NCI-H187 treated with DMSO at 0.1 percent for 48 hours (cell line): ENCODE results near the gene COG5.

Experiments used
- DNase-seq: peaks from one replicate; lab custom pipeline; 2025; lab: John Stamatoyannopoulos, UW

Gene COG5

DNA sequence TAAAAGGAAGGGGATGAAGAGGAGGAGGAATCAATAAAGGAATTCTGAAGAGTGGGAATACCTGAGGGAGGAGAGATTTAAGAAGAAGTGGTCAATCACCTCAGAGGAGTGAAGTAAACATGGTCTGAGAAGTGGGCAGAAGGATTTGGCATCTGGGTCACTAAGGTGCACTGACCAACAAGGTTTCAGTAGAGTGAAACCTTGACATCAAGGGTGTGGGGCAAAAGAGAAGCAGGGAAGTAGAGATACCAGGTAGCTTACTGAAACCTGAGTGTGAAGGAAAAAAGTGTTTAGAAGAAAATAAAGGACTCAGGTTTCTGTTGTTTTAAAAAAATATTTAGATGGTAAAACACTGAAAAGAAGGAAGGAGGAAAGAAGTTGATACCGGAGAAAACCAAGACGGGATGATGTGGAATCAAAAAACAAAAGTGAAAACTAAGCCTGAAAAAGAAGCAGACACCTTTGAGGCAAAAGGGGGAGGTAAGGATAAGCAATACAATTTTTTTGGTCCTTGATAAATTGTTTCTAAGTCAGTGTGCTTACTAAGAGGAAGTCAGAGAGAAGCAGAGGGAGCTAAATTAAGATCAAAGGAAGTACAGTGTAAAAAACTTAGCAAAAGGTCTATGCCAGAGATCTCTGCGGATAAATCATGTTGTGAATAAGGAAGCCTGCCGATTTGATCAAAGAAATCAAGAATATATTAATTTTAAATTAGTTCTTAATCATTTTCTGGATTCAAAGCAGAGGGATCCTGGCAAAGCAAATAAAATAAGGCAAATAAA lies 231.0 kb downstream of the COG5 start:
- no peak for DNase-seq

DNA sequence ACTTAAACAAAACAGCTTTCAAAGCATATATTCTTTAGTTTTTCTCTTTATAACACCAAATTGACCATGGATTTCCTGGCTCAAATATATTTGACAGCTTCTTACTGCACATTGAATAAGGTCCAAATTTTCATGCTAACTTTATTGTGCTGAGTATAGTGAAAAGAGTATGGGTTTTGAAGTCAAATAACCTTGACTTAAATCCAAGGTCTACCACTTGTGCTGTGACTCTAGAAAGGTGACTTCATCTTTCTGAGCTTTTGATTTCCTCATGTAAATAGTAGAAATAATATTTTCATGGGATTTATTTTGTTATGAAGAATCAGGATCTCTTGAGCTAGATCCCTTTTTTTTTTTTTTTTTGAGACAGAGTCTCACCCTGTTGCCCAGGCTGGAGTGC lies 233.2 kb downstream of the COG5 start:
- DNase-seq = no peak

DNA sequence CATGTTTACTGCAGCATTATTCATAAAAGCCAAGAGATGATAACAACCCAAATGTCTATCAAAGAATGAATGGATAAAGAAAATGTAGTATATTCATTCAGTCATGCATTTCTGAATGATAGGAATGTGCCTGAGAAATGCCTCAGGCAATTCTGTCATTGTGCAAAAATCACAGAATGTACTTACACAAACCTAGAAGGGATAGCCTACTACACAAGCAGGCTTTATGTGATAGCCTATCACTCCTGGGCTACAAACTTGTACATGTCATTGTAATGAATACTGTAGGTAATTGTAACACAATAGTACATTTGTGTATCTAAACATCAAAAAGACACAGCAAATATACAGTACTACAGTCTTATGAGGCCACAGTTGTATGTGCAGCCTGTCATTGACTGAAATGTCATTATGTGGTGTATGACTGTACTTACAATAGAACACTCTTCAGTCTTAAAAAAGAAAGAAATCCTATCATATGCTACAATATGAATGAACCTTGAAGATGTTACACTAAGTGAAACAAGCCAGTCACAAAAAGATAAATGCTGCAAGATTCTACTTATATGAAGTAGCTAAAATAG lies 235.6 kb downstream of the COG5 start:
- no peak for DNase-seq

DNA sequence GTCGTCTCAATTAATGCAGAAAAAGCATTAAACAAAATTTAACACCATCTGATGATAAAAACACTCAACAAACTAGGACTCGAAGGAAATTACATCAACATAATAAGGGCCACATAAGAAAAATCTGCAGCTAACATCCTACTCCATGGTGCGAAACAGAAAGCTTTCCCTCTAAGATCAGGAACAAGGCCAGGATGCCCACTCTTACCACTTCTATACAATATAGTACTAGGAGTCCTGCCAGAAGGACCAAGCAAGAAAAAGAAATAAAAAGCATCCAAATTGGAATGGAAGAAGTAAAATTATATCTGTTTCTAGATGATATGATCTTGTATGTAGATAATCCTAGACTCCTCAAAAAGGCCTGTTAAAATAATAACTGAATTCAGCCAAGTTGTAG lies 237.7 kb downstream of the COG5 start:
- DNase-seq = no peak

DNA sequence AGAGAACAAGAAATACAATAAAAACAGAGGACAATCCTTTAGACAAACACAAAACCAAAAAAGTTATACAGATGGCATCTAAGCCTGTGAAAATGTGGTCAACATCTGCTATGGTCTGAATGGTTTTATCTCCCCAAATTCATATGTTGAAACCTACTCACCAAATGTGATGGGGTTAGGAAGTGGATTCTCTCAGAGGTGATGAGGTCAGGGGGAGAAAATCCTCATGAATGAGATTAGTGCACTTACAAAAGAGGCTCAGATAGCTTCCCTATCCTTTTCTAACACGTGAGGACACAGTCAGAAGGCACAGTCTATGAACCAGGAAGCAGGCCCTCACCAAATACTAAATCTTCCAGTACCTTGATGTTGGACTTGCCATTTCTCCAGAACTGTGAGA lies 241.7 kb downstream of the COG5 start:
- no peak for DNase-seq

DNA sequence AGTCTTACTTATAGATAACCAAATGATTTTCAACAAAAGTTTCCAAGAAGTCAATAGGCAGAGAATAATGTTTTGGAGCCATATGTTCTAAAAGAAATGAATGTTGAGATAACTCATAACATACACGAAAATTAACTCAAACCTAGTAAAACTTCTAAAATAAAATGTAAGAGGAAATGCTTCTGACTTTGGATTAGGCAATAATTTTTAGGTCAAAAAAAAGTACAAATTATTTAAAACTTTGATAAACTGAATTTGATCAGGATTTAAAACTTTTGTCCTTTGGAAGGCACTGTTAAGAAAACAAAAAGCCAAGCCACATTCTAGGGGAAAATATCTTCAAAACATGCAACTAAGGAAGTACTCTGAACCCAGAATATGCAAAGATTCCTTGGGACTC lies 242.1 kb downstream of the COG5 start:
- DNase-seq = no peak

DNA sequence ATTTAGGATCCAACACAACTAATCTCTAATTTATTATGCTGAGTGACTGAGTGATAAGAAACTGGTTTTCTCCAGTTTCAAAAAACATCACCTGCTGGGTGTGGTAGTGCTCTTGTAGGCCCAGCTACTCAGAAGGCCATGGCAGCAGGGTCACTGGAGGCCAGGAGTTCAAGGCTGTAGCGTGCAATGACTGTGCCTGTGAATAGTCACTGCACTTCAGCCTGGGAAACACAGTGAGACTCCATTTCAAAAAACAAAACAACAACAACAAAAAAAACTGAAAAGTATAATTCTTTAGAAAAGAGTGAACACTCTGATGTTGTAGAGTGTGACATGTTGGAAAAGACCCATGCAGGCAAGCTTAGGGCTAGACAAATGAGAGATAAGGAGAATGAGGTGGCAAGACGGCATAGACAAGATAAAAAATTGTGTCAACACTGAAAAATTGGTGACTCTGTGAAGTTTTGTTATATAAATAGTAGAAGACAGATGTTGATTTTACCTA lies 243.9 kb downstream of the COG5 start:
- DNase-seq = no peak

DNA sequence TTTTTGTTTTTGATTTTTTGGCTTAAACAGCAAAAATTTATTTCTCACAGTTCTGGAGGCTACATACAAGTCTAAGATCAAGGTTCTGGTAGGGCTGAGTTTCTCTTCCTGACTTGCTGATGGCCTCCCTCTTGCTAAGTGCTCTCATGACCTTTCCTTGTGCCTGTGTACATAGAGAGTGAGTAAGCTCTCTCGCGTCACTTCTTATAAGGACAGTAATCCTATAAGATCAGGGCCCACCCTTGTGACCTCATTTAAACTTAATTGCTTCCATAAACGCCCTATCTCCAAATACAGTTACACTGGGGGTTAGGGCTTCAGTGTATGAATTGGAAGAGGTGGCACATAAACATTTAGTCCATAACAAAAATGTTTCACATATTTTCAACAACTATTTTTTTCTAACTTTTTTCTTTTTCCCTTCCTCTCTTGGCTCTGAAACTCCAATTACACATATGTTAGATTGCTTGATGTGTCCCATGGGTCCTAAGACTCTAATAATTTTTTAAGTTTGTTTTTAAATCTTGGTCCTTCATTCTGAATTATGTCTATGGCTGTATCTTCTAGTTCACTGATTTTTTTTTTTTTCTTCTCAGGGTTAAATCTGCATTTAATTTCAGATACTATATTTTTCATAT lies 245.1 kb downstream of the COG5 start:
- no peak for DNase-seq

DNA sequence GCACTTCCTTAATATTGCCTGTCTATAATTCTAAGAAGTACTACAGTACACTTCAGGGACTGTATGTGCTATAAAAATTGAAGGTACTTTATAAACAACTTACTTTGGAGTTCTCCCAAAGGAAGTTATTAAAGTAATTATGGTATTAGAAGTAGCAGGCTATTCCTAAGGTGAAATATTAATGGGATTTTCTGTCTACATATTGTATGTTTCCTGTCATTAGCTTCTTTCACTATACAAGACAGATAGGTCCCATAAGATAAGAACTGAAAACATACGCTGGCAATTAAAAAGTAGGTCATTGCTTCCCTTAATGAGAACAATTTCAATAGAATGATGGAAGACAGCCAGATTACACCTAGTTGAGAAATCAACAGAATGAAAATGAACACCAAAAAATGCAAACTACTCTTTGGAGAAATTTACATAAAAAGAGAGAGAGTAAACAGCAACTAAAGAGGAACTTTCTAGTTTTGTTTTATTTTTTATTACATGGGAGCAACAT lies 248.0 kb downstream of the COG5 start:
- no peak for DNase-seq

DNA sequence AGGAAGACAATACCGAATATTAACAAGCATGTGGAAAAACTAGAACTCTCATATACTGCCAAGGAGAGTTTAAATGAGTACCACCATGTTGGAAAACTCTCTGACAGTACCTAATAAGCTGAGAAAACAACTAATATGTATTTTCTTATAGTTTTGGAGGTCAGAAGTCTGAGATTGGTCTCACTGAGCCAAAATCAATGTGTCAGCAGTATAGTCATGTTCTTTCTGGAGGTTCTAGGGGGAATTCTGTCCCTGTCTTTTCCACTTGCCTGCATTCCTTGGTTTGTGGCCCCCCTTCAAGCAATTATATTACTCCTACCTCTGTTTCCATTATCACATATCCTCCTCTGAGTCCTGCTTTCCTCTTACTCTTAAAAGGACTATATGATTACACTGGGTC lies 250.4 kb downstream of the COG5 start:
- DNase-seq = no peak

DNA sequence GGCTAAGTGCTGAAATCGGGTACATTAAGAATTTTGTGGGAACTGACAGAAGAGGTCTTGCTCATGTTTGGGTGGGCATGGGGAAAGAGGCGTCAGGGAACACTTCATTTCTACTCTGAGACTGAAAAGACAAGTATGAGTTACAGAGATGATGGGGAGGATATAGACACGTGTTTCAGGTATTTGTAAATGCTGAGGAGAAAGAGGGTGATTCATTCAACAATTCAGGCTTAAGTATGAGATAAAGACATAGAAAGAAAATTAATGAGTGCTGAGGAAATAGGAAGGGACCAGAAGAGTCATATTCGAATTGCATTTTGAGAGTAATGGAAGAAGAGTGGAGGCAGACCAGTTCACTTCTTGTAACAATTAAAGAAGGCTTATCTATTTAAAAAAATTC lies 251.3 kb downstream of the COG5 start:
- no peak for DNase-seq

DNA sequence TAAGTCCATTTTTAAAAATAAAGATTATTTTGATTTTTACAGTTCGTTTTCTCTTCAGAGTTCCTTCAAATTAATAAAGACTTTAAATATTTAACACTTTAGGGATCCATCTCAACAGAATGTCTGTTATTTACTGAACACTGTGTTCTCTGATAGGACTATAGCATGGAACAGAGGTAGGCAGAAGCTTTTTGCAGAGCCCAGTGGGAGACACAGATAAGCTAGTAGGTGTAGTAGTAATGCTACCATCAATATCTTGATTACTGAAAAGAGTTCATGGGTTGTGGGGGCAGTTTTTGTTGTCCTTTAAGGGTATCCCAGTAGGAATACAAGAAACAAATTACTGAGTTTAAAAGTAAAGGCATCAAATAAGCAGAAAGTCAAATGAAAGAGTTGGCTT lies 254.4 kb downstream of the COG5 start:
- DNase-seq = no peak

DNA sequence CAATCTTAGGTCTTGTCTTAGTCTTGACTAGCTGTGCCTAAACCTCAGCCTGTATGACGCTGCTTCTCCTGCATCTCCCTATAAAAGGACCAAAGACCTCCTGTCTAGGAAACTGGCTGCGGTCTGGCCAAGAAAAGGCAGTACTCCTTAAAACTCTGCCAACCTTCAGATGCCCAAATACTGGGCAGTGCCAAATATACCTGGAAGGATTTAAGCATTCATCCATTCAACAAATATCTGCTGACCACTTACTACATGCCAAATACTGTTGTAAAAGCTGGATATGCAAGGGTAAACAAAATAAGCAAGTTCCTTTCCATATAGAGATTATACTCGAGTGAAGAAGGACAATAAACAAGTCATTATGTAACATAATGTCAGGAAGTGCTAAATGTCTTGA lies 259.1 kb downstream of the COG5 start:
- no peak for DNase-seq

DNA sequence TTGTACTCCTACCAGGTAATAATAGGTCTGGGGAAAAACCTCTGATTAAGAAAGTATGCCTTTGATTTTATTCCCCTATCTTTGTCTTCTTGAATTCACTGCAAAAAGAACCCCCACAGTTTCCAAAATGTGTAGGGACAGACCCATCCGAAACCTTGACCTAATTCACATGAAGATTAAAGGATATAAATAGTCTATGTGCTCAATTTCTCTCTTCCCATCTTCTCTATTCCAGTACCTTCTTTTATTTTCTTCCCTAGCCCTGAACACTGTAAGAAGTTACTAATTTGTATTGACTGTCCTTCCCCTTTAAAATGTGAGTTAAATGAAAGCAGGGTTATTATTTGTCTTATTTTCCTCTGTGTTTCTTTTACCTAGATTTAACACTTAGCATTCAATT lies 259.7 kb downstream of the COG5 start:
- no peak for DNase-seq

DNA sequence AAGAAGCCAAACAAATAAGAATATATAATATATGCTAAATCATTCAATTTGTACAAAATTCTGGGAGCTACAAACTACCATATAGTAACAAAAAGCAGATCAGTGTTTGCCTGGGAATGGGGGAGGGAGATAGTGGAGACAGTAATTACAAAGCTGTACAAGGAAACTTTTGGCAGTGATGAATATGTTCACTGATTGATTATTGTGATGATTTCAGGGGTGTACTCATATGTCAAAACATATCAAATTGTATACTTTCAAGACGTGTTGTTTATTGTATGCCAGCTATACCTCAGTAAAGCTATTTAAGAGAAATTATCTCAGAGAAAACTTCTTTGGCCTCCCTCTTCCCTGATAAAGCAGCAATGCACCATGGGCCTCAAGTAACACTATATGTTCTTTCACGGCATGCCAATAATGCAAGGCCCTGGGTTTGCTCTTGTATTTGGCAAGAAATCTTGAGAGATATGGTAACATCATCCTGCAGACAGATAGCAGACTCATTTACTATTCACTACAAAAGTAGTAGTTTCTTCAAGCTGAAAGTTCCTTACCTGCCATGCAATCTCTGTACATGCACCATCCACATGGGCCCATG lies 261.4 kb downstream of the COG5 start:
- no peak for DNase-seq

DNA sequence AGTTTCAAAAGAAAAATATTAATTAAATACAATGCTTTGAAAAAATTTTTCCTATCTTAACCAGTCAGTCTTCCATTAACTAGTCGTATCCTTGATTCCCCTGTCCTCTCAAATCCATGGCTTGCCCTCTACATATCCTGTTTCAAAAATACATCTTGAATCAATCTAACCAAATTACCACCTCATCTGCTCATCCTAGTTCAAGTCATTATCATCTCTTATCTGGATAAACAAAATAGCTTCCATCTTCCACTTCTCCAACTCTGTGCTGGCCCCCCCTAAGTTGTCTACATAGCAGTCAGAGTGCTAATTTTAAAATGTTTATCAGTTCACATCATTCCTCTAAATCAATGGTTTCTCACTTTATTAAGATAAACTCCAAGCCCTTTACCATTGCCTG lies 269.5 kb downstream of the COG5 start:
- DNase-seq = no peak

DNA sequence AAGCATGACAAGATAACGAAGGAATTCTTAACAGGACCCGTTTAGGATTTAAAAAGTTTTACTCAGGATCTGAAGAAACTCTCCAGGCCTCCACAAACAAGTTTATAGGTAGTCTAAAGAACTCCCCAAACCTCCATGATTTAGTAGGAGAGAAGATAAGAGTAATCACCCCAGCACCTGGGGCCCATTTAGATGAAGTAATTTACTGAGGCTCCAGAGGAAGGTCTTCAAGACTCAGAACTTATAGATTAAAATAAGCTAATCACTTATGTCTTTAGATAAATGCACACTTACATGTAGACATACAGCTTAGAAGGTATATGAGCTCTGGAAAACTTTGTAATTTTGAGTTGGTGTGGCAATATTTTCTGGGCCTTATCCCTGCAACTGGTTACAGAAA lies 271.1 kb downstream of the COG5 start:
- DNase-seq = no peak

DNA sequence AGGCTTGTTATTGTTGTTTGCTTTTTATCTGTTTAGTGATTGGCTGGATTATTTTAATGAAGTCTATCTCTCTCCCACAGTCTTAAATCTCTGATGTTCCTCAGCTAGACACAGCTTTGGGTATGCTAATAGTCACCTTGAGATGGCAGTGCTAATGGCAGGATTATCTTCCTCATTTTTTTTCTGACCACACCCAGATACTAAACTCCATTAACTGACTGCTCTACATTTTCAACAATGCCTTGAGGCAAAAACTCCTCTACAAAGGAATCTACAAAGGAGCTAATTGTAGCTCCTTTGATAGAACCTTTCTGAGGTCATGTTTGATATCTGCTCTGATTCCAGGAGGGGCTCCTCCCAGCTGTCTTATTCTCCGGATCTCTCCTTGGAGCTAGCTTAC lies 272.3 kb downstream of the COG5 start:
- DNase-seq = no peak

DNA sequence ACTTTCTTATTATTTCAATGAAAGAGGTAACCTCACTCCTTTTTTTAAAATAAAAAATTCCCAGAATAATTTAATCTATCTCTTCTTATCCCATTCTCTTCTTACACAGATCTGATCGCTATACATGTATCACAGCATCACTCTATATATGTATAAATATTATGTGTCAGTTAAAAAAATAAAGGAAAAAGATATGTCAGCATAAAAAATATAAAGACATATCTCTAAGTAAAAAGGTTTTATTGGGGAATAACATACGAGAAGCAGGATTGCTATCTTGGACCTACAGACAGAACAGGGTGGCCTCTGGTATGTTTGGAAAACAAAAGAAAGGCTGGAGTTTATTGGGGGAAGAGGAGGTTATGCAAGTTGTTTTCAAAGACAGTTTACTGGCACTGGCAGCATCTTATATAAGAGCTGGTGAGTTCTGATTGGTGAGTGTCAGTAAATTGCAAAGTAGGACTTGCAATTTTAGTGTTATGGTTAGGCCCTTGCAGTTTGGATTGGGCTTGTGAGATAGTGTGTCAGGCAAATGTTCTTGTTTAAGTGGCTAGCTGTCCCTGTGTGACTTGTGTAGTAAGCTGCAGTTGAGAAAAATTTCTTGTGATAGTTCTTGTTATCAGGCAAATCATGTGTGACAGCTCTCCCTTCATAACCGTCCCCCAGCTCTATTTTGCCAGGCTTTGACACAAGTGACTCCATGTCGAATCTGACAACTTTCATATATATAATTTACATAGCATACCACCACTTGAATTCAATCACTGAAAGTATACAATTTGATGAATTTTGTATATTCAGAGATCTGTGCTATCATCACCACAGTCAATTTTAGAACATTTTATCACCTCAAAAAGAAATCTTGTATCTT lies 276.7 kb downstream of the COG5 start:
- no peak for DNase-seq

DNA sequence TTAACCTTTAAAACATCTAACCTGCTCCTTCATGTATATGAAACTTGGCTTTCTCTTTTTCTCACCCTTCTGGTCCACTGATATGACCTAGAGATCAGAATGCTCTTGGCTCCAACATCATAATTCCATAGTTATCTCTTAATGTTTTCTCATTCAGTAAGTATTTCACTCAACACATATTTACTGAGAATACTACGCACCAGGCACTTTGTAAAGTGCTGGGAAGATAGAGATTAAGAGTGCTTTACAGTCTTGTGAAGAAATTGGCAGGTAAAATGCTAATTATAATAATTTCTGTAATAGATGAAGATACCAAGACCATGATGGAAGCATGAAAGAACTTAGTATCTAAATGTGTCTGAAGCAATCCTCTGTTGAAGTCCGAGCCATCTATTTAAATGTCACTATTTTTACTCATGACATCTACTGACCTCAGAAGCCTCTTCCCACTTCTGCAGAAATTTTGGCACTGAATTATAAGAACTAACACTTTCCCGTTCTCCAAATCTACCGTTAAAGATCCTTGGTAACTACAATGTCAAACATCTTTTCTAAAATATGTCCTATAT lies 278.7 kb downstream of the COG5 start:
- DNase-seq = no peak

DNA sequence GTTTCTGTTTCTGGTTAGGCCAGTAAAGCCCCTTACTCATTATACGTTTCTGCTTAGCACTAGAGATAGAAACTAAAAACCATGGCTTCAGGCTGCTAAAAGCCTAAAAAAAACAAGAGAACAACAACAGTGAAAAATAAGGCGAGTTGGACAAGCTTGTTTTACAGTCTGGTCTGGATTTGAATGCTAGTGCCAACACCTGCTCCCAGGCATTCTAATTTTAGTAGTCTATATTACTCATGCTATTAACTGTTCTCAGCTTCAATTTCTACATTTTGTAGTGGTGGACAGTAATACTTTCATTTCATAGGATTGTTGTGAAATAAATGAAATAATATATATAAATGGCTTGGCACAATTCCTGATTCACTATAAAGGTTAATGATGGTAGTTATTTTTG lies 286.4 kb downstream of the COG5 start:
- no peak for DNase-seq
